ENCODE measurements around the gene MCF2L. TPM values are rescaled to one million over a fixed set of nuclear protein-coding genes. Genes with fewer than 3 reads are reported as not detected.

The MCF2L gene
- total RNA-seq, 4 donors from 2014 or later, result 12.8 to 169 (median 41.5) TPM

DNA sequence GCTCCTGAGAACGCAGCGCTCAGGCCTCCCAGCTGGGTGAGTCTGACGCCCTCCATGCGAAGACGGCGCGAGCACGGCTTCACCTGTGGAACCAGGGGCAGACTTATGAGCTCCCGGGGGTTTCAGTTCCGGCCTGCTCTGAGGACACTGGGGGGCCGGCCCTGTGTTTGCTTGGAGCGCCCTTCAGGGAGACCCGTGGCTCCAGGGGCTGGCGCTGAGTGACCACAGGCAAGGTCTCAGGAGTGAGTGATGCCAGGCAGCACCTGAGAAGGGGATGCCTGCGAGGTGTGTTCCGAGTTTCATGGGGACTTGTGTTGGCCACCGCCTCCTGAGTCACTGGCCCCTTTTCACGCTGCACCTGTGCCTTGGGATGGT, 4.5 kb downstream of the MCF2L start:
- ATAC-seq (ENCODE audit: low FRiP score), result no peak
- DNase-seq (ENCODE audit: low spot score), result no peak
- TF ChIP-seq CTCF (IDR thresholded peaks at IDR 0.05), result no peak

DNA sequence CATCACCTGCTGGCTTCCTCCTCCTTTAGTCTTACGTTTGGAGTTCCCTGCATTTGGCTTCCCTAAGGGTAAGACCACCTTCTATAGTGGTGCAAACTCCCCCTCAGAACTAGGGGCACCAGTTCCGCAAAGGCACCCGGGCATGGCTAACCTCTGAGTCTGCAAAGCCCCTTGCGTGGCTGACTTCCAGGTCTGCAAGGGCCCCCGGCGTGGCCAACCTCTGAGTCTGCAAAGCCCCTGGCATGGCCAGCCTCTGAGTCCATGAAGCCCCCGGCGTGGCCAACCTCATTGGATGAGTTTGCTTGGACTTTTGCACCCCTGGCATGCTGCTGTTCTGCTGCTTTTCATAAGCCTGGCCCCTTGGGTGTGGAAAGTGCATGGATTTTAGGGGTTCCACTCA, 5.1 kb downstream of the MCF2L start:
- ATAC-seq (ENCODE audit: low FRiP score) (no peak), DNase-seq (ENCODE audit: low spot score) (no peak)
- no peak for TF ChIP-seq CTCF (IDR thresholded peaks at IDR 0.05)

DNA sequence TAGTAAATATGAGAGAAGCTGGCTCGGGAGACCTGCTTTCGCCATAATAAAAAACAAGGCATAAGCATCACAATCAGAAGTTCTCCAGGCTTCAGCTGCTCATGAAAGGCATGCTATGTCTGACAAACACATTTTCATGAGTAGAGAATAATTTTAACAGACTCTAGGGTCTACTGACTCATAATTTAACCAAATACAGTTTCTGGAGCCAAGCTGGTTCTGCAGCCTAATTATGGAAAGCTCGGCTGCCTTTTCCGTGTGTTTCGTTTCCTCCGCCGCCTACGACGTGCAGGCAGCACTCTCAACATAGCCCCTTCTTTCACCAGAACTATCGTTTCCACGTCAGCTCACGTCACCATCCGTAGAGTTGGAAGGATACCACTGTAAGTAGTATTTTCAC, 5.7 kb downstream of the MCF2L start:
- TF ChIP-seq CTCF (IDR thresholded peaks at IDR 0.05), result no peak
- no peak for ATAC-seq (ENCODE audit: low FRiP score)
- DNase-seq (ENCODE audit: low spot score), result no peak

DNA sequence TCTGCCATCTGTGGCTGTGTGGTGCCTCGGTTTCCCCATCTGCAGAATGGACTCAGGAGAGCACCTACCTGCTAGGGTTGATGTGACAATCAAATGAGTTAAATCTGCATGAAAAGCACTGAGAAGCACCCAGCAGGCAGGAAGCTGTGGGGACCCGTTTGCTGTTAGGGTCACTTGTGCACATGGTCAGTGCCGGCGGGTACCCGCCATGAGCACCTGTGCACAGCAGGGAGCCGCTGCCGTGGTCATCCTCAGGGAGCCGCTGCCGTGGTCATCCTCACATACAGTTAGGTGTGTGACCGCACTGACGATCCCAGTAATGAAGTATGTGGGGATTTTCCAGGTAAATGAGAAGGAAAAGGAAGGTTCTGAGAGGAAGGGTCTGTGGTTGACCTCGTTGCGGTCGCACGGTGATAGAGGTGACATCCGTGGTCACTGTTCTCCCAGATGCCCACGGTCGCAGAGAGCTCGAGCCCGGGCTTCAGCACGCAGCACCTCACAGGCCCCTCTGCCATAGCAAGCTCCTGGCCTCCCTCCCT, 6.5 kb downstream of the MCF2L start:
- DNase-seq (ENCODE audit: low spot score) (no peak), ATAC-seq (ENCODE audit: low FRiP score) (no peak)
- no peak for TF ChIP-seq CTCF (IDR thresholded peaks at IDR 0.05)

- no peak for DNase-seq (ENCODE audit: low spot score)
- no peak for TF ChIP-seq CTCF (IDR thresholded peaks at IDR 0.05)
- ATAC-seq (ENCODE audit: low FRiP score), result no peak
Observed at GRCh38 chr13:112976526-112976925, 7.5 kb downstream of the MCF2L start.

GRCh38 chr13:112977091-112977490, 8.1 kb downstream of the MCF2L start:
- no peak for TF ChIP-seq CTCF (IDR thresholded peaks at IDR 0.05)

GRCh38 chr13:112977525-112977924, 8.5 kb downstream of the MCF2L start:
- no peak for TF ChIP-seq CTCF (IDR thresholded peaks at IDR 0.05)
- no peak for ATAC-seq (ENCODE audit: low FRiP score)

More at GRCh38 chr13:112977091-112977490, 8.1 kb downstream of the MCF2L start:
- DNase-seq (ENCODE audit: low spot score) (no peak), ATAC-seq (ENCODE audit: low FRiP score) (no peak)

More at GRCh38 chr13:112977525-112977924, 8.5 kb downstream of the MCF2L start:
- no peak for DNase-seq (ENCODE audit: low spot score)

All from omental fat pad (tissue), 4 donors.